Loucy (cell line): ENCODE measurements around the gene RPL15.
A peak's percentile ranks its signal among the peaks of the same experiment; 100 is the strongest.

Source experiments
- H2AFZ ChIP-seq: fragments of 200-600 bp; sonication (generic); 2 replicates; pipeline ENCODE4 v1.6.0; 2016; ENCODE audit warnings: antibody characterized with exemption, mild to moderate bottlenecking, low read length, moderate library complexity
- H3F3A ChIP-seq: fragments of 200-600 bp; 2 replicates; pipeline ENCODE4 v1.6.0; 2016; ENCODE audit warnings: antibody characterized with exemption, low read depth, mild to moderate bottlenecking
- H3K27me3 ChIP-seq: fragments of 200-600 bp; sonication (generic); 2 replicates; pipeline ENCODE4 v1.6.1; 2014; ENCODE audit warnings: low read length, mild to moderate bottlenecking; ENCODE audit not compliant: insufficient read depth, poor library complexity, severe bottlenecking
- H3K36me3 ChIP-seq: fragments of 200-600 bp; sonication (generic); 2 replicates; pipeline ENCODE4 v1.6.1; 2016; ENCODE audit warnings: low read length; ENCODE audit not compliant: insufficient read depth
- H3K4me1 ChIP-seq: fragments of 200-600 bp; sonication (generic); 2 replicates; pipeline ENCODE4 v1.5.1; 2014; ENCODE audit warnings: low read length, mild to moderate bottlenecking; ENCODE audit not compliant: insufficient read depth, poor library complexity, severe bottlenecking
- H3K4me2 ChIP-seq: fragments of 200-600 bp; sonication (generic); 2 replicates; pipeline ENCODE4 v1.6.0; 2014; ENCODE audit warnings: antibody characterized with exemption, low read length, low read depth, mild to moderate bottlenecking; ENCODE audit not compliant: poor library complexity, severe bottlenecking
- H3K4me3 ChIP-seq: fragments of 200-600 bp; sonication (generic); 2 replicates; pipeline ENCODE4 v1.5.1; 2014; ENCODE audit warnings: low read length, mild to moderate bottlenecking, mixed read lengths; ENCODE audit not compliant: poor library complexity, severe bottlenecking
- H3K79me2 ChIP-seq: fragments of 200-600 bp; sonication (generic); 2 replicates; pipeline ENCODE4 v1.6.1; 2014; ENCODE audit warnings: low read length; ENCODE audit not compliant: insufficient read depth
- H3K9ac ChIP-seq: fragments of 200-600 bp; sonication (generic); 2 replicates; pipeline ENCODE4 v1.6.0; 2014; ENCODE audit warnings: mild to moderate bottlenecking, low read depth, low read length, moderate library complexity; ENCODE audit not compliant: poor library complexity, severe bottlenecking
- H3K9me2 ChIP-seq: fragments of 200-600 bp; sonication (generic); replicated peaks from 2 replicates; pipeline ENCODE4 v1.6.1; 2016; ENCODE audit warnings: low read depth, low read length, mixed read lengths
- H3K9me3 ChIP-seq: fragments of 200-600 bp; sonication (generic); 2 replicates; pipeline ENCODE4 v1.6.1; 2014; ENCODE audit warnings: mild to moderate bottlenecking, antibody characterized with exemption, low read length, low read depth; ENCODE audit not compliant: insufficient read depth
- H4K20me1 ChIP-seq: fragments of 200-600 bp; sonication (generic); 2 replicates; pipeline ENCODE4 v1.6.0; 2014; ENCODE audit warnings: antibody characterized with exemption, low read length, mild to moderate bottlenecking; ENCODE audit not compliant: insufficient read depth, poor library complexity, severe bottlenecking
- CTCF ChIP-seq: fragments of 200-600 bp; sonication (generic); conservative IDR thresholded peaks from 2 replicates; pipeline ENCODE4 v1.5.1; 2014; ENCODE audit warnings: mild to moderate bottlenecking, antibody characterized with exemption, low read length
- EZH2phosphoT487 ChIP-seq: fragments of 200-600 bp; IDR thresholded peaks from 2 replicates; pipeline ENCODE4 v1.6.1; 2018; ENCODE audit warnings: antibody characterized with exemption, mild to moderate bottlenecking, moderate library complexity, borderline replicate concordance

RPL15 gene

GRCh38 chr3:23916886-23917678 is at the start of gene RPL15, which contains the start of gene NKIRAS1:
Gene RPL15, plus strand, starts transcription at chr3:23917132. Its CDS starts 728 bp downstream, at chr3:23917860.
Gene NKIRAS1, minus strand, starts transcription at chr3:23916990. Its CDS starts 6,086 bp downstream, at chr3:23910904.
- Histone ChIP-seq H3K4me2 (peak within 1 kb of the TSS; percentile 93), H3K4me3 (peak within 1 kb of the TSS; percentile 99), H3K79me2 (peaks cover 50% of the 10 kb centered on the region), H4K20me1 (peaks cover 45% of the 10 kb centered on the region), H3K9me3 (no peaks in the 10 kb centered on the region), H3K9me2 (no peaks in the 10 kb centered on the region), H3F3A (peaks cover 11% of the 10 kb centered on the region; the same call in 1 of the 2 replicates), H3K9ac (peak within 1 kb of the TSS; percentile 94), H3K4me1 (peaks cover 30% of the 10 kb centered on the region), H3K27me3 (peaks cover 16% of the 10 kb centered on the region), H2AFZ (peak within 1 kb of the TSS; percentile 90), H3K36me3 (peaks cover 38% of the 10 kb centered on the region)
- TF ChIP-seq CTCF (no peak), EZH2phosphoT487 (no peak)

GRCh38 chr3:23867400-23867799 is 49.5 kb upstream of the RPL15 start:
- H3F3A ChIP-seq = no peaks in the 10 kb centered on the region
- H4K20me1 ChIP-seq = peaks cover 75% of the 10 kb centered on the region
- H2AFZ ChIP-seq = no peak overlapping the region
- no peak overlapping the region for H3K9ac ChIP-seq
- TF ChIP-seq CTCF = peak; percentile 59
- TF ChIP-seq EZH2phosphoT487 = no peak
- H3K79me2 ChIP-seq = peaks cover 80% of the 10 kb centered on the region
- H3K4me1 ChIP-seq = peaks cover 17% of the 10 kb centered on the region
- H3K9me3 ChIP-seq = no peaks in the 10 kb centered on the region
- no peaks in the 10 kb centered on the region for H3K9me2 ChIP-seq
- peaks cover 4% of the 10 kb centered on the region; the same call in 1 of the 2 replicates for H3K36me3 ChIP-seq
- H3K27me3 ChIP-seq = no peaks in the 10 kb centered on the region
- H3K4me2 ChIP-seq = no peak overlapping the region
- no peak overlapping the region for H3K4me3 ChIP-seq

GRCh38 chr3:23867838-23868237 is 49.1 kb upstream of the RPL15 start:
- peaks cover 78% of the 10 kb centered on the region for H3K79me2 ChIP-seq
- no peaks in the 10 kb centered on the region for H3K27me3 ChIP-seq
- H3K36me3 ChIP-seq = peaks cover 2% of the 10 kb centered on the region; the same call in 1 of the 2 replicates
- no peaks in the 10 kb centered on the region for H3F3A ChIP-seq
- H3K9me2 ChIP-seq = no peaks in the 10 kb centered on the region
- no peaks in the 10 kb centered on the region for H3K9me3 ChIP-seq
- H3K4me2 ChIP-seq = no peak overlapping the region
- H3K4me3 ChIP-seq = no peak overlapping the region
- peaks cover 71% of the 10 kb centered on the region for H4K20me1 ChIP-seq
- TF ChIP-seq EZH2phosphoT487 (no peak), CTCF (no peak)
- peaks cover 17% of the 10 kb centered on the region for H3K4me1 ChIP-seq
- H2AFZ ChIP-seq = no peak overlapping the region
- H3K9ac ChIP-seq = no peak overlapping the region
